ENCODE results near the gene SVOP. TPM values are rescaled to one million over a fixed set of nuclear protein-coding genes. Genes with fewer than 3 reads are reported as not detected.

The SVOP gene
- total and polyA plus RNA-seq, 2 donors (not counting 1 experiment from before 2014, with no cell fraction given): not detected

DNA sequence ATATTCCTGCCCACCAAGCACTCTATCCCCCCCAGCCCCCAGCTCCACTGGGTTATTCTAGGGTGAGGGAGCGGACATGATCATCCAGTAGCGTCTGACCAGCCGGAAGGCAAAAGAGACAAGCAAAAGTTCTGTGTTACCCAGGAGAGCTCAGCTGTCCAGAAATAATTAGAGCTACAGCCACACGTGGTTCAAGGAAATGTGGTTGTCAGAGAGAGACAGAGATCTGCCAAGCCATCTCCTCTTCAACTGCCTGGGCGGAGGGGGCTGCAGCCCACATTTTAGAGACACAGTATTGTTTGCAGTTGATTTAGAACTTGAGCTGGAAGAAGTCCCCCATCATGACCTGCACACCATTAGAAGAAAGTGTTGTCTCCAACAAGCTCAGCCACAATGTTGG is 110.5 kb downstream of the SVOP start:
- no peak overlapping the region for H3K4me3 ChIP-seq (replicated peaks in 1 of 4; ENCODE audit: control extremely low read depth in 1 of 4, insufficient read depth in 1 of 4, low read depth in 3 of 4, low read length in 4 of 4)
- H3K9me3 ChIP-seq (ENCODE audit: control insufficient read depth, insufficient read depth, low read depth, low read length): no peaks in the 10 kb centered on the region
- H3K79me2 ChIP-seq (ENCODE audit: control insufficient read depth, insufficient read depth, low read length): no peaks in the 10 kb centered on the region
- H4K20me1 ChIP-seq (ENCODE audit: control insufficient read depth, extremely low read depth, insufficient read depth, low read length): no peaks in the 10 kb centered on the region
- H3K4me1 ChIP-seq (ENCODE audit: control insufficient read depth, extremely low read depth, insufficient read depth, low read length): no peaks in the 10 kb centered on the region
- H2AFZ ChIP-seq (ENCODE audit: low read length): no peak overlapping the region
- H3K4me2 ChIP-seq (ENCODE audit: extremely low read depth, insufficient read depth, low read length): no peak overlapping the region
- no peak for TF ChIP-seq EZH2 (IDR thresholded peaks at IDR 0.05; ENCODE audit: low read length, missing control alignments)
- TF ChIP-seq, protein P1, sequence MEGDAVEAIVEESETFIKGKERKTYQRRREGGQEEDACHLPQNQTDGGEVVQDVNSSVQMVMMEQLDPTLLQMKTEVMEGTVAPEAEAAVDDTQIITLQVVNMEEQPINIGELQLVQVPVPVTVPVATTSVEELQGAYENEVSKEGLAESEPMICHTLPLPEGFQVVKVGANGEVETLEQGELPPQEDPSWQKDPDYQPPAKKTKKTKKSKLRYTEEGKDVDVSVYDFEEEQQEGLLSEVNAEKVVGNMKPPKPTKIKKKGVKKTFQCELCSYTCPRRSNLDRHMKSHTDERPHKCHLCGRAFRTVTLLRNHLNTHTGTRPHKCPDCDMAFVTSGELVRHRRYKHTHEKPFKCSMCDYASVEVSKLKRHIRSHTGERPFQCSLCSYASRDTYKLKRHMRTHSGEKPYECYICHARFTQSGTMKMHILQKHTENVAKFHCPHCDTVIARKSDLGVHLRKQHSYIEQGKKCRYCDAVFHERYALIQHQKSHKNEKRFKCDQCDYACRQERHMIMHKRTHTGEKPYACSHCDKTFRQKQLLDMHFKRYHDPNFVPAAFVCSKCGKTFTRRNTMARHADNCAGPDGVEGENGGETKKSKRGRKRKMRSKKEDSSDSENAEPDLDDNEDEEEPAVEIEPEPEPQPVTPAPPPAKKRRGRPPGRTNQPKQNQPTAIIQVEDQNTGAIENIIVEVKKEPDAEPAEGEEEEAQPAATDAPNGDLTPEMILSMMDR (conservative IDR thresholded peaks at IDR 0.05 in 1 of 2, IDR thresholded peaks at IDR 0.05 in 1 of 2; ENCODE audit: low read depth in 1 of 2, low read length in 2 of 2): no peak
- no peak overlapping the region for H3K27ac ChIP-seq (ENCODE audit: insufficient read depth, low read length)
- no peaks in the 10 kb centered on the region for H3K36me3 ChIP-seq (ENCODE audit: control insufficient read depth, insufficient read depth, low read length)
- H3K27me3 ChIP-seq (ENCODE audit: control insufficient read depth, insufficient read depth, low read length): no peaks in the 10 kb centered on the region
- no peak overlapping the region for H3K9ac ChIP-seq (ENCODE audit: insufficient read depth, low read length)
- DNase-seq (ENCODE audit: low read depth in 2 of 2): no peak

DNA sequence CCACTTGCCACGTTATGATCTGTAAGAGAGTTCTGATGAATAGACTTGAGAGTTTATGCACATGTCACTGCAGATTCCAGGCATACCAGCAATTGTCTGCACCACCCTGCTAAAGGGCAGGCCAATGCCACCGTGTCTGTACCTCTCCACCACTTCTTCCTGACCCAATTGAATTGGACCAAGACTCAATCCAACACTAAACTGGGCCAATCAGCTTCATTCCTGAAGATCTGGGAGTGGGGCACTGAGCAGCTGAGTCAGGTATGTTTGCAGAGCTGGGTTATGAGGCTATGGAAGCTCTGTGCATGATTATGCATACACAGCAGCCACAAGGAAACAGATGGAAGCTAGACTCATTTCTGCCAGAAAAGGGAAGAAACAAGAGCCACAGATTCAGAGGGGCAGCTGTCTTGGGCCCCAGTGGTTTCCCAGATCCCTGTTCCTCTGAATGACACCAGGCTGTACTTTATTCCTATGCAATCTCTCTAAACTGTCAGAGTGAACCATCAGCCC is 113.0 kb downstream of the SVOP start:
- no peaks in the 10 kb centered on the region for H4K20me1 ChIP-seq (ENCODE audit: control insufficient read depth, extremely low read depth, insufficient read depth, low read length)
- no peak for TF ChIP-seq EZH2 (IDR thresholded peaks at IDR 0.05; ENCODE audit: low read length, missing control alignments)
- TF ChIP-seq, protein P1 (conservative IDR thresholded peaks at IDR 0.05 in 1 of 2, IDR thresholded peaks at IDR 0.05 in 1 of 2; ENCODE audit: low read depth in 1 of 2, low read length in 2 of 2): no peak
- H3K27ac ChIP-seq (ENCODE audit: insufficient read depth, low read length): no peak overlapping the region
- peak in 1 of 2 donors; percentile 35 for DNase-seq (ENCODE audit: low read depth in 2 of 2)
- no peak overlapping the region for H2AFZ ChIP-seq (ENCODE audit: low read length)
- no peaks in the 10 kb centered on the region for H3K36me3 ChIP-seq (ENCODE audit: control insufficient read depth, insufficient read depth, low read length)
- H3K9me3 ChIP-seq (ENCODE audit: control insufficient read depth, insufficient read depth, low read depth, low read length): no peaks in the 10 kb centered on the region
- H3K79me2 ChIP-seq (ENCODE audit: control insufficient read depth, insufficient read depth, low read length): no peaks in the 10 kb centered on the region
- no peak overlapping the region for H3K4me3 ChIP-seq (replicated peaks in 1 of 4; ENCODE audit: control extremely low read depth in 1 of 4, insufficient read depth in 1 of 4, low read depth in 3 of 4, low read length in 4 of 4)
- no peak overlapping the region for H3K4me2 ChIP-seq (ENCODE audit: extremely low read depth, insufficient read depth, low read length)
- H3K9ac ChIP-seq (ENCODE audit: insufficient read depth, low read length): no peak overlapping the region
- no peaks in the 10 kb centered on the region for H3K27me3 ChIP-seq (ENCODE audit: control insufficient read depth, insufficient read depth, low read length)
- H3K4me1 ChIP-seq (ENCODE audit: control insufficient read depth, extremely low read depth, insufficient read depth, low read length): no peaks in the 10 kb centered on the region

DNA sequence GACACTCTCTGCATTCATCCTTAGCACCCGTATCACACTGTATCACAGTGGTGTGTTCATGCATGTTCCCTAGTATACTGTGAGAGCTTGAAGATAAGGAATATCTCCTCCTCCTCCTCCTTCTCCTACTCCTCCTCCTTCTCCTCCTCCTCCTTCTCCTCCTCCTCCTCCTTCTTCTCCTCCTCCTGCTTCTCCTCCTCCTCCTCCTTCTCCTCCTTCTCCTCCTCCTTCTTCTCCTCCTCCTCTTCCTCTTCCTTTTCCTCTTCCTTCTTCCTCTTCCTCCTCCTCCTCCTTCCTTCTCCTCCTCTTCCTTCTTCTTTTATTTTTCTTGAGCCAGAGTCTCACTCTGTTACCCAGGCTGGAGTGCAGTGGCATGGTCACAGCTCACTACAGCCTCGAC is 113.9 kb downstream of the SVOP start:
- no peak overlapping the region for H3K4me2 ChIP-seq (ENCODE audit: extremely low read depth, insufficient read depth, low read length)
- H3K4me3 ChIP-seq (replicated peaks in 1 of 4; ENCODE audit: control extremely low read depth in 1 of 4, insufficient read depth in 1 of 4, low read depth in 3 of 4, low read length in 4 of 4): no peak overlapping the region
- no peak for DNase-seq (ENCODE audit: low read depth in 2 of 2)
- no peak overlapping the region for H3K9ac ChIP-seq (ENCODE audit: insufficient read depth, low read length)
- H3K36me3 ChIP-seq (ENCODE audit: control insufficient read depth, insufficient read depth, low read length): no peaks in the 10 kb centered on the region
- H2AFZ ChIP-seq (ENCODE audit: low read length): no peak overlapping the region
- H3K4me1 ChIP-seq (ENCODE audit: control insufficient read depth, extremely low read depth, insufficient read depth, low read length): no peaks in the 10 kb centered on the region
- no peaks in the 10 kb centered on the region for H3K9me3 ChIP-seq (ENCODE audit: control insufficient read depth, insufficient read depth, low read depth, low read length)
- no peaks in the 10 kb centered on the region for H4K20me1 ChIP-seq (ENCODE audit: control insufficient read depth, extremely low read depth, insufficient read depth, low read length)
- H3K27ac ChIP-seq (ENCODE audit: insufficient read depth, low read length): no peak overlapping the region
- no peaks in the 10 kb centered on the region for H3K27me3 ChIP-seq (ENCODE audit: control insufficient read depth, insufficient read depth, low read length)
- TF ChIP-seq, protein P1 (conservative IDR thresholded peaks at IDR 0.05 in 1 of 2, IDR thresholded peaks at IDR 0.05 in 1 of 2; ENCODE audit: low read depth in 1 of 2, low read length in 2 of 2): no peak
- TF ChIP-seq EZH2 (IDR thresholded peaks at IDR 0.05; ENCODE audit: low read length, missing control alignments): no peak
- no peaks in the 10 kb centered on the region for H3K79me2 ChIP-seq (ENCODE audit: control insufficient read depth, insufficient read depth, low read length)
